Activated T-helper 1 cell treated with anti-CD3 and anti-CD28 coated beads, Interleukin-12 subunit alpha, Interleukin-12 subunit beta, Interleukin-2, Interleukin-4 antibody, amounts not matched to agents 30 ng/mL and 10 ng/mL and 1 ng/mL, durations not matched to agents 14 hours and 24 hours and 36 hours (primary cell): ENCODE data around the gene TAF3. TPM values are rescaled to one million over a fixed set of nuclear protein-coding genes. Genes with fewer than 3 reads are reported as not detected.

Experiments
- DNase-seq: peaks from one replicate; pipeline ENCODE4 v3.0.0; 2021; ENCODE audit warnings: low spot score
- H3K27ac Mint-ChIP-seq: one replicate; pipeline ENCODE4 v1.8.0; 2021; ENCODE audit warnings: mild to moderate bottlenecking, mixed read lengths
- H3K27me3 Mint-ChIP-seq: one replicate; pipeline ENCODE4 v1.8.0; 2022; ENCODE audit warnings: mild to moderate bottlenecking, moderate library complexity, mixed read lengths; ENCODE audit not compliant: insufficient read depth
- H3K36me3 Mint-ChIP-seq: one replicate; pipeline ENCODE4 v1.8.0; 2021; ENCODE audit warnings: low read depth, mixed read lengths
- H3K4me1 Mint-ChIP-seq: one replicate; pipeline ENCODE4 v1.8.0; 2021; ENCODE audit warnings: low read depth, mixed read lengths
- H3K4me3 Mint-ChIP-seq: one replicate; pipeline ENCODE4 v1.8.0; 2021; ENCODE audit warnings: mild to moderate bottlenecking, moderate library complexity, mixed read lengths
- H3K9me3 Mint-ChIP-seq: one replicate; pipeline ENCODE4 v1.8.0; 2021; ENCODE audit warnings: mixed read lengths
- intact Hi-C: fragments of 100-400 bp; cut with micrococcal nuclease; formaldehyde crosslinking; loops from one replicate; pipeline ENCODE4 v1.15.1; 2024
- total RNA-seq: library from RNA; stranded (reverse); gene quantifications from 2 replicates; pipeline ENCODE4 v1.2.3, GENCODE V29; 2022

Gene TAF3
- total RNA-seq, 1 donor from 2014 or later: 15.1 TPM

- intact Hi-C loops: no loop called here
- Mint-ChIP-seq H3K4me1 (peaks cover 13% of the 10 kb centered on the region), H3K9me3 (no peaks in the 10 kb centered on the region), H3K4me3 (no peak overlapping the region), H3K27ac (no peak overlapping the region), H3K27me3 (no peaks in the 10 kb centered on the region), H3K36me3 (peaks cover 20% of the 10 kb centered on the region)
- DNase-seq: no peak
Measured at GRCh38 chr10:7824251-7824650, 5.9 kb downstream of the TAF3 start.

- H3K27me3 Mint-ChIP-seq: no peaks in the 10 kb centered on the region
- peaks cover 4% of the 10 kb centered on the region for H3K4me1 Mint-ChIP-seq
- intact Hi-C loops: no loop called here
- H3K27ac Mint-ChIP-seq: no peak overlapping the region
- DNase-seq: no peak
- peaks cover 19% of the 10 kb centered on the region for H3K36me3 Mint-ChIP-seq
- no peak overlapping the region for H3K4me3 Mint-ChIP-seq
- H3K9me3 Mint-ChIP-seq: no peaks in the 10 kb centered on the region
Measured at GRCh38 chr10:7826971-7827370, 8.7 kb downstream of the TAF3 start.

GRCh38 chr10:7829289-7829834 lies 11.1 kb downstream of the TAF3 start:
- intact Hi-C loops: no loop called here
- DNase-seq: no peak
- no peaks in the 10 kb centered on the region for H3K9me3 Mint-ChIP-seq
- H3K4me3 Mint-ChIP-seq: no peak overlapping the region
- peaks cover 18% of the 10 kb centered on the region for H3K36me3 Mint-ChIP-seq
- no peaks in the 10 kb centered on the region for H3K27me3 Mint-ChIP-seq
- peaks cover 4% of the 10 kb centered on the region for H3K4me1 Mint-ChIP-seq
- no peak overlapping the region for H3K27ac Mint-ChIP-seq

DNA sequence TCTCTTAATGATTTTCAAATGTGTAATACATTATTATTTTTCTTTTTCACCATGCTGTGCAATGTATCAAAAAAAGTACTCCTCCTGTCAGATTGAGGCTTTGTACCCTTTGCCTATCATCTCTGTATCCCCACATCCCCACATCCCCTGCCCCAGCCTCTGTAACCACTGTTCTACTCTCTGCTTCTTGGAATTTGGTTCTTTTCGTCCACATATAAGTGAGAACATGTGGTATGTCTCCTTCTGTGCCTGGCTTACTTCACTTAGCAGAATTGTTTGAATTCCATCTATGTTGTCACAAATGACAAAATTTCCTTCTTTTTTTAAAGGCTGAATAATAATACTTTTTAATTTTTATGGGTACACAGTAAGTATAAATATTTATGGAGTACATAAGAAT lies 13.8 kb downstream of the TAF3 start:
- Mint-ChIP-seq H3K4me3 (no peak overlapping the region), H3K27ac (no peak overlapping the region), H3K36me3 (peaks cover 16% of the 10 kb centered on the region), H3K27me3 (no peaks in the 10 kb centered on the region), H3K4me1 (peaks cover 9% of the 10 kb centered on the region), H3K9me3 (no peaks in the 10 kb centered on the region)
- intact Hi-C loops: no loop called here
- no peak for DNase-seq

DNA sequence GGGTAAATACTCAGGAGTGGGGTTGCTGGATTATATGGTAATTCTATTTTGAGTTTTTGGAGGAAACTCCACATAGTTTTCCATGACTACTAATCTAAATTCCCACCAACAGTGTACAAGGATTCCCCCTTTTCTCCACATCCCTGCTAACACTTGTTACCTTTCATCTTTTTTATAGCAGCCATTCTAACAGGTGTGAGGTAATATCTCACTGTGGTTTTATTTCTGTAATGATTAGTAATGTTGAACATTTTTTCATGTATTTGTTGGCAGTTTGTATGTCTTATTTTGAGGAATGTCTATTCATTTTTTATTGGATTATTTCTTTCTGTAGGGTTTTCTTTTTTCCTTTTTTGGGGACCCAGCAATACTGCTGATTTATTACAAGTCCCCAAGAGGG lies 14.9 kb downstream of the TAF3 start:
- H3K4me1 Mint-ChIP-seq: peaks cover 5% of the 10 kb centered on the region
- H3K9me3 Mint-ChIP-seq: no peaks in the 10 kb centered on the region
- H3K27ac Mint-ChIP-seq: no peak overlapping the region
- no peaks in the 10 kb centered on the region for H3K27me3 Mint-ChIP-seq
- H3K36me3 Mint-ChIP-seq: peaks cover 13% of the 10 kb centered on the region
- DNase-seq: no peak
- H3K4me3 Mint-ChIP-seq: no peak overlapping the region
- intact Hi-C loops: no loop called here

- Mint-ChIP-seq H3K4me1 (peaks cover 5% of the 10 kb centered on the region), H3K27ac (no peak overlapping the region), H3K27me3 (no peaks in the 10 kb centered on the region), H3K36me3 (peaks cover 14% of the 10 kb centered on the region), H3K4me3 (no peak overlapping the region), H3K9me3 (no peaks in the 10 kb centered on the region)
- DNase-seq: no peak
- intact Hi-C loops: no loop called here
Measured at GRCh38 chr10:7834262-7834661, 16.0 kb downstream of the TAF3 start.

DNA sequence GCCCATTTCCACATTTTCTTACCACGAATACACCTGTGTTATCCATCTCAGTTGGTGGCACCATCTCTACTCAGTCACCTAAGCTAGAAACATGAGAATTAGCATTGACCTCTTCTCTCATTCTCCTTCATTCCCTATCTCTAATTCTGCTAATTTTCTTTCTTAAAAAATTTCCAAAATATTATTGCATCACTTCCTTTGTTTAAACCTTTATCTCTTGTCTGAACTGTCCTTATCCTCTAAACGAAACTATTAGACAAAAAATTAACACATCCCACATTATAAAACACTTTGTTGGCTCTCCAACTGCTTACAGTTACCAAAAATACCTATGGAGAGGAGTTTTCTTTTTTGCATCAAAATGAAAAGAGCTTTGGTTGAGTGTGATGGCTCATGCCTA lies 18.3 kb downstream of the TAF3 start:
- H3K9me3 Mint-ChIP-seq: no peaks in the 10 kb centered on the region
- H3K27me3 Mint-ChIP-seq: no peaks in the 10 kb centered on the region
- intact Hi-C loops: no loop called here
- no peak for DNase-seq
- H3K36me3 Mint-ChIP-seq: peaks cover 17% of the 10 kb centered on the region
- H3K4me3 Mint-ChIP-seq: no peak overlapping the region
- peaks cover 5% of the 10 kb centered on the region for H3K4me1 Mint-ChIP-seq
- H3K27ac Mint-ChIP-seq: no peak overlapping the region

DNA sequence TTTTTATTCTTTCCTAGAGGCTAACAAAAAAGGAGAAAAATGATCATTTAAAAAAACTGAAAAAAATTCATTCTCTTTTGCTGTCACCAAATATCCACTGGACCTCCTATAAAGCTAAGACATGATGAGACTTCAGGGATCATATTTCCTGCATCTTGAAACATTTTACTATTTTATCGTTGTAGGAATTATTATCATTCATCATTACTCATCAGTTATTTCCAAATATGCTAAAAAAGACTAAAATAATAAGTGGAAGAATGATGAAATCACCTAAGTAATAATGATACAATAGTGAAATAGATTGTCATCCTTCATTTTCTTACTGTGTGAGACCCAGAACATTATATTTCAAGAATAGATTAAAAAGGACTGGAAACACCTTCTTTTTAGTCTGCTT lies 28.3 kb downstream of the TAF3 start:
- no peak overlapping the region for H3K4me3 Mint-ChIP-seq
- H3K36me3 Mint-ChIP-seq: peaks cover 7% of the 10 kb centered on the region
- intact Hi-C loops: no loop called here
- H3K4me1 Mint-ChIP-seq: no peaks in the 10 kb centered on the region
- H3K27me3 Mint-ChIP-seq: no peaks in the 10 kb centered on the region
- no peak overlapping the region for H3K27ac Mint-ChIP-seq
- no peak for DNase-seq
- no peaks in the 10 kb centered on the region for H3K9me3 Mint-ChIP-seq

DNA sequence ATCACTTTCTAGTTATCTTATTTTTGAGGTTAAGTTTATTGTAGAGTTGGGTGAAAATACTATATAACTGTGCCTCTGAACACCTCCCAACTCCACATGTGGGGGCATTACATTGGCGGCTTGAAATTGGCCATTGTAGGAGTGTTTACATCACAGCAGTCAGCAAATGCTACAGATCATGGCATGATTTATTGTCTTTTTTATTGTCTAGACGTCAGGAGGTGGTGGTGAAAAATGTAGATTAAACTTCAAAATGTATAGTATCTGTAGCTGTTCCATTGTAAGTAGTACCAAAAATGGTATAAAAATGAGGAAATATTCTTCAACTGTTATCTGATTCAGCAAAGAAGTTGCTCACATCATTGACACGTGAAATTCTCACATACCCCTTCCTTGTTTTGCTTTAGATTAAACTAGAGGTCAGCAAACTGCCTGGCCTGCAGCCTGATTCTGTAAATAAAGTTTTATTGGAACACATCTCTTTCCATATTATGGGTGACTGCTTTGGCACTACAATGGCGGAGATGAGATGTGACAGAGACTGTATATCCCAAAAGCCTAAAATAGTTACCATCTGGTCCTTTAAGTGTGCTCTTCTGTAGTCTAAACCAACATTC lies 35.0 kb downstream of the TAF3 start:
- Mint-ChIP-seq H3K27ac (no peak overlapping the region), H3K27me3 (no peaks in the 10 kb centered on the region), H3K4me3 (no peak overlapping the region), H3K4me1 (peaks cover 5% of the 10 kb centered on the region), H3K9me3 (no peaks in the 10 kb centered on the region), H3K36me3 (peaks cover 6% of the 10 kb centered on the region)
- intact Hi-C loops: no loop called here
- DNase-seq: no peak

GRCh38 chr10:7853890-7854289 lies 35.6 kb downstream of the TAF3 start:
- no peak overlapping the region for H3K27ac Mint-ChIP-seq
- DNase-seq: no peak
- intact Hi-C loops: no loop called here
- H3K4me3 Mint-ChIP-seq: no peak overlapping the region
- peaks cover 5% of the 10 kb centered on the region for H3K4me1 Mint-ChIP-seq
- no peaks in the 10 kb centered on the region for H3K27me3 Mint-ChIP-seq
- no peaks in the 10 kb centered on the region for H3K9me3 Mint-ChIP-seq
- peaks cover 8% of the 10 kb centered on the region for H3K36me3 Mint-ChIP-seq

GRCh38 chr10:7855205-7855604 lies 36.9 kb downstream of the TAF3 start:
- Mint-ChIP-seq H3K36me3 (peaks cover 8% of the 10 kb centered on the region), H3K9me3 (no peaks in the 10 kb centered on the region), H3K4me3 (no peak overlapping the region), H3K4me1 (peaks cover 5% of the 10 kb centered on the region), H3K27me3 (no peaks in the 10 kb centered on the region), H3K27ac (no peak overlapping the region)
- intact Hi-C loops: no loop called here
- DNase-seq: no peak

DNA sequence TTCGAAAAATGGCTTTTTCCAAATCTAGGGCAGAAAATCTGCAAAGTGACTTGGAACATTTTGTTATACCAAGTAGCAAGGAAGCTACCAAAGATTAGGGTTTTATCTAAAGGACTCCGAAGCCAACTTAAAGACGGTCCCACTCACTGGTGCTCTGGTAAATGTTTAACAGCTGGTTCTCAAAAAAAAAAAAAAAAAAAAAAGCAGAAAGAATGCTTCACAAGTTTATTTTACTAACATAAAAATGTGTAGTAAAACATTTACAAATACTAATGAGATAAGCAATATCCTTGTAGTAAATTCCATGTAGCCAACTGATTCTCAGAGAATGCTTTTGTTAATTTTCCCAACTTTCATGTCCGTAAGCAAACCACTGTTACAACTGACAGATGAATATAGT lies 38.4 kb downstream of the TAF3 start:
- H3K27ac Mint-ChIP-seq: no peak overlapping the region
- H3K4me1 Mint-ChIP-seq: peaks cover 5% of the 10 kb centered on the region
- intact Hi-C loops: no loop called here
- no peak for DNase-seq
- no peak overlapping the region for H3K4me3 Mint-ChIP-seq
- H3K27me3 Mint-ChIP-seq: no peaks in the 10 kb centered on the region
- peaks cover 5% of the 10 kb centered on the region for H3K9me3 Mint-ChIP-seq
- peaks cover 8% of the 10 kb centered on the region for H3K36me3 Mint-ChIP-seq

GRCh38 chr10:7857262-7857661 lies 39.0 kb downstream of the TAF3 start:
- Mint-ChIP-seq H3K27ac (no peak overlapping the region), H3K27me3 (no peaks in the 10 kb centered on the region), H3K9me3 (peaks cover 10% of the 10 kb centered on the region), H3K4me3 (no peak overlapping the region), H3K4me1 (peaks cover 5% of the 10 kb centered on the region), H3K36me3 (peaks cover 11% of the 10 kb centered on the region)
- intact Hi-C loops: no loop called here
- DNase-seq: no peak
